Measurements from ENCODE around the gene FSCB.

GRCh38 chr14:44505588-44505987, 1.5 kb downstream of the FSCB start:
- TF ChIP-seq CTCF (IDR thresholded peaks at IDR 0.05), result no peak
- no peak for TF ChIP-seq POLR2A (IDR thresholded peaks at IDR 0.05)
